Caco-2 (cell line): ENCODE data around the gene CPEB4. TPM values are rescaled to one million over a fixed set of nuclear protein-coding genes. Genes with fewer than 3 reads are reported as not detected.
A peak's percentile ranks its signal among the peaks of the same experiment; 100 is the strongest.

Experiments used
- BruUV-seq: library from RNA; stranded (reverse); fragments of 400-500 nt; replicated peaks from 2 replicates; lab custom pipeline; 2021; lab: Mats Ljungman, UMichigan
- CTCF ChIA-PET: fragments of 300-600 bp; sonication (Branson Sonifier 250); formaldehyde crosslinking; loops from one replicate; lab custom pipeline; 2022; ENCODE audit warnings: antibody characterized with exemption; lab: Charles Lee
- POLR2A ChIA-PET: fragments of 300-600 bp; sonication (Branson Sonifier 250); formaldehyde crosslinking; loops from one replicate; lab custom pipeline; 2022; ENCODE audit warnings: antibody characterized with exemption; lab: Charles Lee
- DNase-seq, 2 experiments: peaks; one replicate each; pipeline versions ENCODE4 v3.0.0 to v3.0.0-alpha.2; 2020 to 2022
- H3K27me3 ChIP-seq: replicated peaks from 2 replicates; pipeline ENCODE4 v1.6.0; 2011; ENCODE audit warnings: low read length; ENCODE audit not compliant: control insufficient read depth, insufficient read depth
- H3K36me3 ChIP-seq: 2 replicates; pipeline ENCODE4 v1.5.1; 2011; ENCODE audit warnings: low read length; ENCODE audit not compliant: control insufficient read depth, insufficient read depth
- H3K4me1 ChIP-seq: fragments of 250-450 bp; sonication (Bioruptor Pico); 2 replicates; pipeline ENCODE4 v1.5.1; 2020; ENCODE audit warnings: mild to moderate bottlenecking
- H3K4me3 ChIP-seq: 2 replicates; pipeline ENCODE4 v1.5.1; 2011; ENCODE audit warnings: low read depth, mild to moderate bottlenecking, control low read depth, low read length
- H3K9me3 ChIP-seq: fragments of 250-450 bp; sonication (Bioruptor Pico); 2 replicates; pipeline ENCODE4 v1.5.1; 2020; ENCODE audit warnings: mild to moderate bottlenecking, moderate library complexity
- H3K27ac Mint-ChIP-seq: one replicate; pipeline ENCODE4 v1.8.0; 2022; ENCODE audit warnings: mixed read lengths; ENCODE audit not compliant: unreplicated experiment
- H3K27me3 Mint-ChIP-seq: one replicate; pipeline ENCODE4 v1.8.0; 2022; ENCODE audit warnings: mixed read lengths; ENCODE audit not compliant: insufficient read depth, unreplicated experiment
- H3K36me3 Mint-ChIP-seq: one replicate; pipeline ENCODE4 v1.8.0; 2022; ENCODE audit warnings: mild to moderate bottlenecking, mixed read lengths; ENCODE audit not compliant: insufficient read depth, unreplicated experiment
- H3K4me1 Mint-ChIP-seq: one replicate; pipeline ENCODE4 v1.8.0; 2022; ENCODE audit warnings: low read depth, mixed read lengths; ENCODE audit not compliant: unreplicated experiment
- H3K4me3 Mint-ChIP-seq: one replicate; pipeline ENCODE4 v1.8.0; 2022; ENCODE audit warnings: mild to moderate bottlenecking, moderate library complexity, mixed read lengths; ENCODE audit not compliant: unreplicated experiment
- H3K9me3 Mint-ChIP-seq: one replicate; pipeline ENCODE4 v1.8.0; 2022; ENCODE audit warnings: mixed read lengths; ENCODE audit not compliant: unreplicated experiment
- CTCF ChIP-seq, 2 experiments: fragments of 200-600 bp in 1 of 2; IDR thresholded peaks; 1 replicate in 1 of 2; 2 replicates in 1 of 2; pipeline versions ENCODE4 v1.5.1 to v1.8.0; 2011 to 2022; ENCODE audit warnings: antibody characterized with exemption in 1 of 2, control low read depth in 1 of 2, inconsistent platforms in 1 of 2, low read depth in 1 of 2, low read length in 1 of 2, mild to moderate bottlenecking in 1 of 2, moderate library complexity in 1 of 2; ENCODE audit not compliant: insufficient read depth in 1 of 2, severe bottlenecking in 1 of 2, unreplicated experiment in 1 of 2
- intact Hi-C: fragments of 100-400 bp; cut with micrococcal nuclease; formaldehyde crosslinking; loops from one replicate; pipeline ENCODE4 v1.10.0; 2022; ENCODE audit not compliant: unreplicated experiment
- total RNA-seq: library from RNA; stranded (reverse); gene quantifications from 2 replicates; pipeline ENCODE4 v1.2.3, GENCODE V29; 2022

Gene CPEB4
- total RNA-seq, 1 experiment from 2014 or later, result 25.1 TPM

GRCh38 chr5:173968154-173968797, 80.1 kb downstream of the CPEB4 start:
- intact Hi-C loops, result loop anchor here (5.0 kb wide), 1 partner anchor 36 kb away; no protein-coding TSS in a partner anchor
- BruUV-seq, result TSS peak; percentile 12
- no peaks in the 10 kb centered on the region for H3K9me3 ChIP-seq
- no peak for TF ChIP-seq CTCF (IDR thresholded peaks at IDR 0.05; ENCODE audit: insufficient read depth in 1 of 2, low read depth in 1 of 2, low read length in 1 of 2, severe bottlenecking in 1 of 2, unreplicated experiment in 1 of 2)
- no peaks in the 10 kb centered on the region for H3K36me3 ChIP-seq
- H3K27me3 Mint-ChIP-seq, result no peaks in the 10 kb centered on the region
- no peaks in the 10 kb centered on the region for H3K27me3 ChIP-seq
- peak overlapping the region; percentile 85 for H3K27ac Mint-ChIP-seq
- H3K4me1 ChIP-seq, result peaks cover 46% of the 10 kb centered on the region
- H3K4me1 Mint-ChIP-seq, result peaks cover 35% of the 10 kb centered on the region
- CTCF ChIA-PET, result no interaction called here
- POLR2A ChIA-PET, result interaction anchor here (1.2 kb wide), 1 partner anchor 80 kb away, joined by 3 read pairs; the partner anchor contains the start of gene CPEB4
- H3K4me3 ChIP-seq, result no peak overlapping the region
- no peaks in the 10 kb centered on the region for H3K9me3 Mint-ChIP-seq
- DNase-seq, result no peak
- peaks cover 4% of the 10 kb centered on the region for H3K36me3 Mint-ChIP-seq
- no peak overlapping the region for H3K4me3 Mint-ChIP-seq

- intact Hi-C loops, result loop anchor here (1.0 to 5.0 kb wide), 5 partner anchors 23 to 203 kb away; no protein-coding TSS in a partner anchor
- no peaks in the 10 kb centered on the region for H3K36me3 ChIP-seq
- H3K27me3 Mint-ChIP-seq, result no peaks in the 10 kb centered on the region
- POLR2A ChIA-PET, result interaction anchor here (0.8 to 1.3 kb wide), 6 partner anchors 37 to 353 kb away, joined by 3 to 19 read pairs (median 5); partner anchors contain the start of genes BOD1 and CPEB4
- peaks cover 51% of the 10 kb centered on the region for H3K4me1 ChIP-seq
- H3K4me1 Mint-ChIP-seq, result peaks cover 35% of the 10 kb centered on the region
- no peak overlapping the region for H3K4me3 ChIP-seq
- no peaks in the 10 kb centered on the region for H3K9me3 ChIP-seq
- CTCF ChIA-PET, result interaction anchor here (0.8 to 1.2 kb wide), 8 partner anchors 23 to 353 kb away, joined by 4 to 9 read pairs (median 4); partner anchors contain the start of genes BOD1 and CPEB4
- H3K4me3 Mint-ChIP-seq, result peak overlapping the region; percentile 22
- BruUV-seq, result no TSS peak
- no peak for TF ChIP-seq CTCF (IDR thresholded peaks at IDR 0.05; ENCODE audit: insufficient read depth in 1 of 2, low read depth in 1 of 2, low read length in 1 of 2, severe bottlenecking in 1 of 2, unreplicated experiment in 1 of 2)
- peak overlapping the region; percentile 85 for H3K27ac Mint-ChIP-seq
- H3K36me3 Mint-ChIP-seq, result peaks cover 4% of the 10 kb centered on the region
- no peaks in the 10 kb centered on the region for H3K27me3 ChIP-seq
- DNase-seq, result peak; percentile 87 to 91
- H3K9me3 Mint-ChIP-seq, result no peaks in the 10 kb centered on the region
These were observed 81.3 kb downstream of the CPEB4 start for GRCh38 chr5:173969167-173970049.
